CD4-positive, alpha-beta T cell treated with Interleukin-12 subunit alpha and Interleukin-12 subunit beta, for 1 hour (primary cell): Measurements from ENCODE around the gene MED29.
"Not testable (repeated sequence)": the region's sequence is repeated elsewhere in the genome, so short reads cannot be mapped to it uniquely, and the experiment has no call there.

Experiments used
- DNase-seq: peaks from one replicate; pipeline ENCODE4 v3.0.0-alpha.2; 2020

The MED29 gene

GRCh38 chr19:39372047-39372802, 19.0 kb upstream of the MED29 start:
- DNase-seq = no peak

DNA sequence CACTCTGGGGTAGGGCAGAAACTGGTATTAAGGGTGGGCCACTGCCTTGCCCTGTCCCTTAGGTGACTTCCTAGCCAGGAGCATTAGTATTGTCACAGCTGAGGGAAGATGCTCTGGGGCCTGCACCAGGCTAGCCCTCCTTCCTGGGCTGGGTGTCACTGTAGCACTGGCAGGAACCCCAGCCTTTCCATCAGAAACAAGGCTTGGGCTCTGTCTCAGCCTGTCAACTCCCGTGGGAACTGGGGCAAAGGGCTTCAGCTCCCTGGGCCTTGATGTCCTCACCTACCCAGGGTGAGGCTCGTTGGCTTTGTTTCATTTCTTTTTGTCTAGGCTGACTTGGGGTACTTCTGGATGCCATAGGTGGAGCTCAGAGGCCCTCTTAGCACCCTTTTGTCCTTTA, 18.2 kb upstream of the MED29 start:
- no peak for DNase-seq

DNA sequence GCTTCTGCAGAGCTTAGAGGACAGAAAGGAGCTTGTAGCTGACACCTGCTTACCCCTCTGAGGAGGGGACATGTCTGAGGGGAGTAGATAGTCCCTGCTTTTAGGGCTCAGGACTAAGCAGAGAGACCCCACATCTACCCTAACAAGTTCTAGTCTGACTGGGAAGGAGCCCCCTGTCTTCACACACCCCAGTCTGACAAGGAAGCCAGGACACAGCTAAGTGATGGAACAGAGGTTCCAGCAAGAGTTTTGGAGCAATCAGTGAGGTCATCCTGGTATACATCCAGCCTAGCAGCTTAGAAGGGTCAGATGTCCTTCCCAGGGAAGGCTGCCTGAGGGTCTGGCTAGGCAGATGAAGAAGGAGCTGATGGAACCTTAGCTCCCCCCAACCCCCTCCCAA, 15.2 kb upstream of the MED29 start:
- DNase-seq = no peak

DNA sequence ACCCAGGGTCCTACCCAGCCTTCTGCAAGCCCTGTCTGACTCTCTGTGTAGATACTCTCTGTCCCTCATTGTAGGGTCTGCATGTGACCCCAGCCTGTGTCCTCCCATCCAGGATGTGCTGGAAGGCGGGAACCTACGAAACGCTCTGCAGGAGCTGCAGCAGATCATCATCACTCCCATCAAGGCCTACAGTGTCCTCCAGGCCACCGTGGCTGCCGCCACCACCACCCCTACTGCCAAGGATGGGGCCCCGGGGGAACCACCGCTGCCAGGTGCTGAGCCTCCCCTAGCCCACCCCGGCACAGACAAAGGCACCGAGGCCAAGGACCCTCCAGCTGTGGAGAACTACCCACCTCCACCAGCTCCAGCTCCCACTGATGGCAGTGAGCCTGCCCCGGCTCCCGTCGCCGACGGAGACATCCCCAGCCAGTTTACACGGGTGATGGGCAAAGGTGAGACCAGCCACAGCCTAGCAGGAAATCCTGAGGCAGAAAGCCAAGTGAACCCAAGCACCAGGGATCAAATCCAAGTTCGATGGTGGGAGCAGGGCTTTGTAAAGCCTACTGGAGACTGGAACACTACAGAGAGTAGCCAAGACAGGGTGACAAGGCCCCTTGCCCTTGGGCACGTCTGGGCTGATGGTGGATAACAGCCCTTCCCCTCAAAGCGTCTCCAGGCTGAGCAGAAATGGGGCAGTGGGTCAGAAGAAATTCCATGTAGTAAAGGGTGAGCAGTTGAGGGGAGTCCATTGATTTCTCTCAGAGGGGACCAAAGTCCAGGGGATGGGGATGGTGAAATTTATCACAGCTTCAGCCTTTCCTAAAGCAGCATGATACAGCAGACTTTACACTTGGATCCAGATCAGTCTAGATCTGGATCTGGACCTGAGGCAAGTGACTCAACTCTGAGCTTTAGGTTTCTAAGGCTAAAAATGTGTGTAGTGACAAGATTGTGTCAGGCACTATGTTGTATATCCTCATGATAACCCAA, 13.5 kb upstream of the MED29 start:
- DNase-seq = no peak

GRCh38 chr19:39379366-39379765, 11.8 kb upstream of the MED29 start:
- not testable (repeated sequence) for DNase-seq

GRCh38 chr19:39379865-39380396, 11.2 kb upstream of the MED29 start:
- no peak for DNase-seq

DNA sequence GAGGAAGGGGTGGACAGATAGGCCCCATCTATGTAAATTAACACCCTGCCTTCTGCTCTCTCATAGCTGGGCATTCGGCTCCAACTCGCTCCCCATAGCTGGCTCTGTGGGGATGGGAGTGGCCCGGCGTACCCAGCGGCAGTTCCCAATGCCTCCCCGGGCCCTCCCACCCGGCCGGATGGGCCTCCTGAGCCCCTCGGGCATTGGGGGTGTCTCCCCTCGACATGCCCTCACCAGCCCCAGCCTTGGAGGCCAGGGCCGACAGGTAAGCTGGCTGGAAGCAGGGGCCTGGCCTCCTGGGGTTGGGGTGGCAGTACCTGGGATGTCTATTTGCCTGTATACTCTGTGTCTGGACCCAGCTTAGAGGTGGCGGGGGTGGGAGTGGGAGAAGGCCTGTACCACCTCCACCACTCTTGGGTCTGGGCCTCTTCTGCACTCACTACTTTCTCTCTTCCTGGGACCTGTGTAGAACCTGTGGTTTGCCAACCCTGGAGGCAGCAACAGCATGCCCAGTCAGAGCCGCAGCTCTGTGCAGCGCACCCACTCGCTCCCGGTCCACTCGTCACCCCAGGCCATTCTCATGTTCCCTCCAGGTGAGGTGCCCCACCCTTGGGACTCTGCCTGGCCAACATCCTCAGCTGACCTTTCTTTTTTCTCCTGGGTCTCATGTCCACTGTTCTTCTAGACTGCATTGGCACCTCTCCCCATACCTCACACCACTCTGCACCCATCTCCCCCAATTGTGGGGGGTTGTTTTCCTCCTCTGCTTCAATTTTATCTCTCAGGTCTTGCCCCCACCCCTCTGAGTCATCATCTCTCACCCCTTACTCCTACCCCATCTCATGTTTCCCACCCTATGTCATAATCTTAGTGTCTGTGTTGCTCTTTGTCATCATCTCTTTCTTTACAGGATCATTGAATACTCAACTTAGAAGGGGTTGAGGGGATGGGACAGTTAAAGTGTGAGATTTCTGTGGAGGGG, 10.4 kb upstream of the MED29 start:
- no peak for DNase-seq

- DNase-seq = no peak
Observed at GRCh38 chr19:39381910-39382611, 9.1 kb upstream of the MED29 start.

DNA sequence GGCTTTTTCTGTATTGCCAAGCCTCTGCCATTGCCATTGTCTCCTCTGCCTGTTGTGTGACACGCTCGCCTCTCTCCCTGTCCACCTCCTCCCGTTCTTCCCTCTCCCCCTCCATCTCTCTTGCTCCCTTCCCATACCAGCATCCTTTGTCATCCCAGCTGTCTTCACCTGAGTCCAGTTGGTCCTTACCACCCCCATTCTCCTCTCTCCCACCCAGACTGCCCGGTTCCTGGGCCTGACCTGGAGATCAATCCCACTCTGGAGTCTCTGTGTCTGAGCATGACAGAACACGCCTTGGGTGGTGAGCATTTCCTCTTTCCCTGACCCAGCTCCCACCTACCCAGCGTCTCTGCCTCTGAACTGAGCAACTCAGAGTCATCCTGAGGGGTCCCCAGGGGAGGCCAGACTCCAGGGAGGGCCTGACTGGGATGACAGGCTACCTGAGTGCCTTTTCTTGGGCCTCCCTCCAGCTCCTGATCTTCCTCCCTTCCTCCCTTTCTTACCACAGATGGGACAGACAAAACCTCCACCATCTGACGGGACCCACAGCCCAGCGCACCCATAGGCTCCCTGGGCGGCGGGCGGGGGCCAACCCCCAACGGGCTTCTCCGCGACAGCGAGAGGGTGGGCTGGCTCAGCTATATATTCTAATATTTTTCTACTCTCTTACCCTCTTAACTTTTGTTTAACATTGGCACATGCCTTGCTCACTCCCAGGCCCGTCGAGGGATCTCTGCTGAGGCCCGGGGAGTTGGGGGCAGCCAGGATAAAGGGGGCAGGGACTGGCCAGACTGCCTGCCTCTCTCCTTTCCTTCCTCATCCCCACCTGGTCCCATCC, 8.0 kb upstream of the MED29 start:
- DNase-seq = no peak

DNA sequence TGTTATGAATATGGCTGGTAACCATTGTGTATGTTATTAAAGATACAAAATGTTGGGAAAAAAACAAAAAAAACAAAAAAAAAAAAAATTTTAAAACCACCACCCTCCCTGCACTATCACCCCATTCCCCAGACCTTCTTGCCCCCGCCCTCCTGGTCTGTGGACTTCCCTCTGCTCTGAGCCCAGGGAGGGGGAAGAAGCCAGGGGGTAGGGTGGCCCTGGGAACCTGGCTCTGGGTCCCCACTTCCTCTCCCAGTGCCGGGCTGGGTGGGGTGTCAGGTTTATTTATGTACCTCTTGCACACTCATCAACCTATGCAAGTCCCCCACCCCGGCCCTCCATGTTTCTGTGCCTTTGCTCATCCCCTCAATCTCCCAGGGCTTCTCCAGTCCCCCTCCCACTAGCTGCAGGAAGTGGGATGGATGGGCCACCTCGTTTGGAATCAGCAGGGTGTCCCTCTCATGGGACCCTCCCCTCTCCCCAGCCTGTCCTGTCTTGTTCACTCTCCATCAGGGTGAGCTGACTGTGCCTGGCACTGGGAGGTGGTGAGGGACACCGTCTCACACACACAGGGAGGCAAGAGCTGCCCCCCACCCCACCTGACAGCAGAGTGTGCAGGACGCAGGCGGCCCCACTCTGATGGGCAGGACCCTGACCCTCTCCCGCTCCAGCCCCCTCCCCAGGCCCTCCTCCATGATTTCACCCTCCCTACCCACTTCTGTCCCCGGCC, 6.2 kb upstream of the MED29 start:
- DNase-seq = no peak

GRCh38 chr19:39385629-39386411, 5.4 kb upstream of the MED29 start:
- DNase-seq = no peak

GRCh38 chr19:39386557-39386956, 4.6 kb upstream of the MED29 start:
- no peak for DNase-seq

DNA sequence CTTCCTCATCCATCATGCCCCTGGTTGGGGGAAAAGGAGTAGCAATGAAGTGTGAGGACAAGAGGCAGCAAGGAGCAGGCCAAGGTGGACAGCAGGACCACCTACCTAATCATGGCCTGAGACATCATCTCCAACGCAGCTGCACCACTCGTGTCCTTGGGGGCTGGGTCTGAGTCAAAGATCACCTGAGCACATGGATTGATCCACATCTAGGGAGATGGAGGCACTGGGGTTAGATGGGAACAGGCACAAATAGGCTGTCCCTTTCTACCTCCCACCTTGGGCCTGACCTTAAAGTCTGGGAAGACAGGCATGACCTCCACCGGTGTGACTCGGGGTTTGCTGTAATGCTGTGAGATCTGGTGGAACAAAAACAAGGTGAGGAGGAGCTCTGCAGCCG, 2.5 kb upstream of the MED29 start:
- DNase-seq = no peak

DNA sequence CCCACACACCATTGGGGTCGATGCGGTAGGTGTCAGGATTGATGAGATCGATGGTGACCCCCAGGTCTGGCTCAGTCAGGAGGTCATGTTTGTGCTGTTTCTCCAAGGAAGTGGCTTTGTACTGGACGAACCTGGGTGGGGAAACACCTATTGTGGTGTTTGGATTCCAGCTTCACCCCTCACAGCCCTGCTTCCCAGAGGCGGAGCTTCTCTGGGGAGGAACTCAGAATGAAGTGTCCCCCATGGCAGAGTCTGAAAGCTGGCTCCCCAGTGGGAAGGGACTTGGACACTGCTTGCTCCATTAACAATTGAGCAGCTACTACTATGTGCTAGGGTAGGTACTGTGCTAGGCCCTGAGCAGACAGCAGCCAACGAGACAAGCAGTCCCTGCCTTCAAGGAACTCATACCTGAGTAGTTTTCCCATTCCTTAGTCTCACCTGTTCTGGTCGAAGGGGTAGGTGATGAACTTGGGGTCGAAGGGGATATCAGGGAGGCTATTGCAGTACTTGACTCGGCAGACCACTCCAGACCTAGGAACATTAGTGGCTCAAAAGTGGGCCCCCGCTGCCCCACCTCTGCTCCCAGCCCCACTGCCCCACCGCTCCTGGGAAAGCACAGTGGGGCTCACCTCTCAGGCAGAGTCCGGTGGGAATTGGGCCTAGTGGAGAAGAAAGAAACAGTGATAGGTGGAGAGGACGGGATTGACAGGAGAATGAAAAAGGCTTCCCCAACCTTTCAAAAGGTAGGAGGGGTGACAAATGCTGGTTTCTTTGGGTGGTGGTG, 1.4 kb upstream of the MED29 start:
- DNase-seq = no peak

DNA sequence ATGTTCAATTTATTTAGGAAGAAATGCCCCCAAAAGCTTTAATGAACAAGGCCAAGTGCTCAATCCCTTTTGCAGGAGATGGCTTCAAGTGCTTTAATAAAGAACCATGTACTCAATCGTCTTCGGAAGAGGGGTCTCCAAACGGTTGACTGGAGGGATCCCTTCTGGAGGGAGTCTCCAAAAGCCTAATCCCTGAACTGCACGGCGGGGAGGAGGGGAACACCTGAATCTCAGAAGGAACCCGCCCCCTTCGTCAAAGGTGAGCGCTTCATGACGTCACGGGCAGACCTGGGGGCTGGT, 777 bp upstream of the MED29 start:
- peak; percentile 87 for DNase-seq

DNA sequence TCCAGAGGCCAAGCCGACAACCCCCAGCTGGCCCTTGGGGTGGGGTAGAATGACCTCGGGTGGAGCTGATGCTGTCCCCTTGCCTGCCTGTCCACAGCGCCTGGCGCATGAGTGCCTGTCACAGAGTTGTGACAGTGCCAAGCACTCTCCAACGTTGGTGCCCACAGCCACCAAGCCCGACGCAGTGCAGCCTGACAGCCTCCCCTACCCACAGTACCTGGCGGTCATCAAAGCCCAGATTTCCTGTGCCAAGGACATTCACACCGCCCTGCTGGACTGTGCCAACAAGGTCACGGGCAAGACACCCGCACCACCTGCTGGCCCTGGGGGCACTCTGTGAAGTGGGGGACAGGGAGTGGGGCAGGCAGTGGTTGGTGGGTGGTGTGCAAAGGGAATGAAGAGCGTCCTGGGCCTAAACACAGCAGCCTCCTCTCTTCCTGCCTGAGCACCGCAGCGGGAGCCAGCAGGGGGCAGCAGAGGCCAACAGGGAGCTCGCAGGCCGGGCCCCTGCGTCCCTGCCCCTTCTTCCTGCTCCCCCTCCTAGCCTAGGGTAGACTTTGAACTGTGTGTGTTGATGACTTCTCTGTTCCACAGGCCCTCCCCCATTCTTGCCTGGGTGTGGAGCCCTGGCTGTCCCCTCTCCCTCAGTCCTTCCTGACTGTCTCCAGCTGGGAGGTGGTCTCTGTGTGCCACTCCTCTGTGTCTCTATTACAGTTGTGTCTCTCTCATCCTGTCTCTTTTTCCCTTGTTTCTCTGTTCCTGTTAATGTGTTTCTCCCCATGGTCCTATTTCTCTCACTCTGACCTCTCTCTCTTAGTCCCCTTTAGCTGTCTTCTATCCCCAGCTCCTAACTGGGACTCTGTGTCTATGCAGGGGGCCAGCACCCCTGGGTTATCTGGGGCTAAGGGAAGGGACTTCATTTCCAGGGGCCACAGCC, 6.5 kb downstream of the MED29 start:
- DNase-seq = peak; percentile 94

- DNase-seq = peak; percentile 74
Observed at GRCh38 chr19:39398297-39398864, 7.2 kb downstream of the MED29 start.
